Astrocyte of the spinal cord (primary cell): Measurements from ENCODE around the gene DGKB.
A peak's percentile ranks its signal among the peaks of the same experiment; 100 is the strongest.
"Not testable (repeated sequence)": the region's sequence is repeated elsewhere in the genome, so short reads cannot be mapped to it uniquely, and the experiment has no call there.

Source experiments
- DNase-seq: peaks from one replicate; pipeline ENCODE4 v3.0.0; 2011; ENCODE audit warnings: low read depth, low spot score
- H3K4me3 ChIP-seq: 2 replicates; pipeline ENCODE4 v1.5.1; 2011; ENCODE audit warnings: low read depth, mild to moderate bottlenecking, low read length, moderate library complexity
- CTCF ChIP-seq: IDR thresholded peaks from 2 replicates; pipeline ENCODE4 v1.5.1; 2012; ENCODE audit warnings: low read depth, mild to moderate bottlenecking, low read length, inconsistent platforms
- in situ Hi-C: cut with HindIII; loops from 2 replicates; pipeline ENCODE4 v1.10.0; 2017; ENCODE audit warnings: low sequenced_read_pairs

The DGKB gene

GRCh38 chr7:14480281-14480680 lies 422.3 kb downstream of the DGKB start:
- in situ Hi-C loops, result no loop called here
- DNase-seq, result no peak
- no peak overlapping the region for H3K4me3 ChIP-seq
- TF ChIP-seq CTCF, result no peak

DNA sequence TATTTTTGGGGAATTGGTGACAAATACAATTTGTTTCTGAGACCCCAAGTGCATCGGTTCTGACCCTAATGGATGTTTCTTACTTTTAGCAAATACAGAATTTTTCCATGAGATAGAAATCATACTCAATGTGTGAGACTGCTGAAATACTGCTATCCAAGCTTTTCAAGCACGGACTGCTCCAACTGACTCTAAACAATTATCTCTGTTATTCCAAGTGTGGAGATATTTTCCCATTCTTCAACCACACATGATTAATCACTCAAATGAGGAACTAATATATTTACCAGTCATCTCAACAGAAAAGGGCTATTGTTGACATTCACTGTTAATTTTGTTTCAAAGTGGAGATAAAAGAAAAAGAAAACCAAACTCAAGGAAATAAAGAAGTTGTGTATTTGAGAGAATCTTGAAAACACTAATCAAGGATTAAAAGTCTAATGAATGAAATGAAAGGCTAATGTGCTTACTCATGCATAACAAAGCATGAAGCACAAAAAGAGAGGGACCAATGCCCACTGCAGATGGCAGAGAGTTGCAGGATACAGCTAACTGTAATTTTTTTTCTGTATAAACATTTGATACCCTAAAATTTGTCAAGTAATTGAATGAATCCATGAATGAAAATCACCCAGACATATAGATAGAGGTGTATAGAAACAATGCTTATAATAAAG lies 423.6 kb downstream of the DGKB start:
- in situ Hi-C loops, result no loop called here
- no peak for DNase-seq
- H3K4me3 ChIP-seq, result no peak overlapping the region
- TF ChIP-seq CTCF, result no peak

GRCh38 chr7:14461716-14462115 lies 440.8 kb downstream of the DGKB start:
- DNase-seq, H3K4me3 ChIP-seq, in situ Hi-C loops: not testable (repeated sequence)

- DNase-seq, H3K4me3 ChIP-seq, in situ Hi-C loops: not testable (repeated sequence)
Measured at GRCh38 chr7:14458846-14459245, 443.7 kb downstream of the DGKB start.

DNA sequence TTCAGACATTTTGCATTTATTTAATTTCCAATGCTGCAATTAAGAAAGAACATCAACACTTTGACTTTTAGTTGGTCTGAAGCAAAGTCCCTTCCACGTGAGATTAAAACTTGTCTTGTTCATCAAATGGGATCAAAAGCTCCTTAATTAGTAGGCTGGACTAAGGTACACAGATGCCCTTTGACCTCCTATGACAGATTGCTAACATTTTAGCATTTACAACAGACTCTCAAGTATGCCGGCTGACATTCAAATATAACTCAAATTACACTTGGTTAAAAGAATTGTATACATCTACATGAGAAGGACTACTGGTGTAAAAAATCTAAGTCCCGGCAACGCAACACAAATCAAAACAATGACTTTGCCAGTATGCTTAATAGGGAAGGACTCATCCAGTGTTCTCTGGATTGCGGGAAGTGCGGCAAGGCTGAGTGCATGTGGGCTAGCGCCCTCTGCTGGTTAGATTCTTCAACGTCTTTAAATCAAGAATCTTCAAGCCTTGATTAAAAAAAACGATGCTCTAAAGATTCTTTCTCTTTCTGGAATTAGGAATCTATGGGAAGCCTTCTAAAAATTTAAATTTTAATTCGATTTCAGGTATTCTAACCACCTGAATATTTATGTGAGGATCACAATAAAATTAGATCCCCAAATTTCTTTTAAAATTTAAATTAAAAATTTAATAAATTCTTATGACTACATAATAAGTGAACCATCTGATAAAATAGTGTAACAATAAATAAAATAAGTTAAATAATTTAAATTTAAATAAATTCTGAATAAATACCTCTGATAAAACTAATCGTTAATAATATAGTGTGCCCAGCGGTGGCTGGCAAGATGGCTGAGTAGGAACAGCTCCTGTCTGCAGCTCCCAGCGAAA lies 444.7 kb downstream of the DGKB start:
- peak; percentile 73 for TF ChIP-seq CTCF
- H3K4me3 ChIP-seq, result no peak overlapping the region
- DNase-seq, result peak; percentile 88
- in situ Hi-C loops, result no loop called here

DNA sequence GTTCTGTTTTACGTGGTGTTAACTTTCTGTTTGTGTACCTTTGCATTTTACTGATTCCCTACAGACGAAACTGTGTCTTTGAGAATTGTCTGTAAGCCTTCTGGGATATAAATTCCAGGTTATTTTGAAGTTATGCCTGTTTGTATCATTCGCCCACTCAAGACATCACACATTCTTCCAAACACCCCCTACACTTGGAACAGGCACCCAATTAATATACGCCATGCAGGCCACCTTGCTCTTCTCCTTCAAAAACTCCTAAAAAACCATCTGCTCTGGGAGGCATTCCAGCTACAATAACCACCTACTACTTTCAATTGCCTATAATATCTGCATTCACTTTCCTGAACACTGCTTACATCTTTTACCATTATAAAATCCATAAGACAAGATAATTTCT lies 453.3 kb downstream of the DGKB start:
- in situ Hi-C loops, result no loop called here
- no peak for TF ChIP-seq CTCF
- no peak overlapping the region for H3K4me3 ChIP-seq
- DNase-seq, result no peak

GRCh38 chr7:14446829-14447228 lies 455.7 kb downstream of the DGKB start:
- in situ Hi-C loops, result no loop called here
- no peak for TF ChIP-seq CTCF
- no peak for DNase-seq
- H3K4me3 ChIP-seq, result no peak overlapping the region
